NCI-H774 (cell line): ENCODE measurements around the gene HOGA1.
A peak's percentile ranks its signal among the peaks of the same experiment; 100 is the strongest.
"Not testable (repeated sequence)": the region's sequence is repeated elsewhere in the genome, so short reads cannot be mapped to it uniquely, and the experiment has no call there.

Experiments used
- DNase-seq: peaks from one replicate; lab custom pipeline; 2025; lab: John Stamatoyannopoulos, UW

HOGA1 gene

GRCh38 chr10:97555541-97555940 is 28.6 kb upstream of the HOGA1 start:
- DNase-seq: not testable (repeated sequence)

GRCh38 chr10:97560731-97561381 is 23.3 kb upstream of the HOGA1 start:
- DNase-seq: not testable (repeated sequence)

- not testable (repeated sequence) for DNase-seq
These were observed 22.7 kb upstream of the HOGA1 start for GRCh38 chr10:97561386-97562077.

GRCh38 chr10:97562329-97562728 is 21.9 kb upstream of the HOGA1 start:
- DNase-seq: not testable (repeated sequence)

GRCh38 chr10:97563337-97563736 is 20.9 kb upstream of the HOGA1 start:
- DNase-seq: no peak

- no peak for DNase-seq
These were observed 19.4 kb upstream of the HOGA1 start for GRCh38 chr10:97564776-97565175.

- DNase-seq: no peak
These were observed 17.7 kb upstream of the HOGA1 start for GRCh38 chr10:97566336-97566996.

- no peak for DNase-seq
These were observed 16.3 kb upstream of the HOGA1 start for GRCh38 chr10:97567891-97568290.

GRCh38 chr10:97570146-97570788 is 13.9 kb upstream of the HOGA1 start:
- DNase-seq: no peak

- DNase-seq: no peak
These were observed 13.3 kb upstream of the HOGA1 start for GRCh38 chr10:97570789-97571471.

GRCh38 chr10:97571622-97572021 is 12.6 kb upstream of the HOGA1 start:
- DNase-seq: no peak

- peak; percentile 11 for DNase-seq
These were observed 11.8 kb upstream of the HOGA1 start, which contains the start of gene ANKRD2 for GRCh38 chr10:97572214-97572989. TSS of gene ANKRD2 (plus strand) at chr10:97572779. CDS start at chr10:97572789, 10 bp downstream.

- no peak for DNase-seq
These were observed 11.2 kb upstream of the HOGA1 start for GRCh38 chr10:97573021-97573420.

- DNase-seq: no peak
These were observed 10.5 kb upstream of the HOGA1 start for GRCh38 chr10:97573672-97574071.

GRCh38 chr10:97574374-97575126 is 9.6 kb upstream of the HOGA1 start:
- DNase-seq: peak; percentile 50

- DNase-seq: no peak
These were observed 9.0 kb upstream of the HOGA1 start for GRCh38 chr10:97575127-97575668.

GRCh38 chr10:97576487-97576886 is 7.7 kb upstream of the HOGA1 start:
- not testable (repeated sequence) for DNase-seq

- no peak for DNase-seq
These were observed 6.5 kb upstream of the HOGA1 start for GRCh38 chr10:97577701-97578100.

GRCh38 chr10:97578171-97578844 is 5.9 kb upstream of the HOGA1 start:
- no peak for DNase-seq
